Brain microvascular endothelial cell (primary cell): ENCODE data around the gene PLG.
"Not testable (repeated sequence)": the region's sequence is repeated elsewhere in the genome, so short reads cannot be mapped to it uniquely, and the experiment has no call there.

Experiments used
- DNase-seq: peaks from one replicate; pipeline ENCODE4 v3.0.0-alpha.2; 2020
- H3K27ac ChIP-seq: fragments of 250-450 bp; sonication (Bioruptor Pico); 2 replicates; pipeline ENCODE4 v1.5.1; 2020; ENCODE audit warnings: mild to moderate bottlenecking, moderate library complexity
- H3K27me3 ChIP-seq: fragments of 250-450 bp; sonication (Bioruptor Pico); replicated peaks from 2 replicates; pipeline ENCODE4 v1.5.1; 2020; ENCODE audit warnings: mild to moderate bottlenecking
- H3K36me3 ChIP-seq: fragments of 250-450 bp; sonication (Bioruptor Pico); replicated peaks from 2 replicates; pipeline ENCODE4 v1.5.1; 2020; ENCODE audit warnings: mild to moderate bottlenecking
- H3K4me3 ChIP-seq: 2 replicates; pipeline ENCODE4 v1.5.1; 2011; ENCODE audit warnings: low read depth, mild to moderate bottlenecking, control low read depth, low read length, moderate library complexity
- CTCF ChIP-seq: IDR thresholded peaks from 2 replicates; pipeline ENCODE4 v1.5.1; 2011; ENCODE audit warnings: low read depth, mild to moderate bottlenecking, moderate library complexity, low read length, control low read depth, inconsistent platforms; ENCODE audit errors: missing control alignments
- in situ Hi-C: cut with HindIII; loops from 2 replicates; pipeline ENCODE4 v1.10.0; 2017; ENCODE audit warnings: low sequenced_read_pairs, low pct_ligation_motif_present

PLG gene

DNA sequence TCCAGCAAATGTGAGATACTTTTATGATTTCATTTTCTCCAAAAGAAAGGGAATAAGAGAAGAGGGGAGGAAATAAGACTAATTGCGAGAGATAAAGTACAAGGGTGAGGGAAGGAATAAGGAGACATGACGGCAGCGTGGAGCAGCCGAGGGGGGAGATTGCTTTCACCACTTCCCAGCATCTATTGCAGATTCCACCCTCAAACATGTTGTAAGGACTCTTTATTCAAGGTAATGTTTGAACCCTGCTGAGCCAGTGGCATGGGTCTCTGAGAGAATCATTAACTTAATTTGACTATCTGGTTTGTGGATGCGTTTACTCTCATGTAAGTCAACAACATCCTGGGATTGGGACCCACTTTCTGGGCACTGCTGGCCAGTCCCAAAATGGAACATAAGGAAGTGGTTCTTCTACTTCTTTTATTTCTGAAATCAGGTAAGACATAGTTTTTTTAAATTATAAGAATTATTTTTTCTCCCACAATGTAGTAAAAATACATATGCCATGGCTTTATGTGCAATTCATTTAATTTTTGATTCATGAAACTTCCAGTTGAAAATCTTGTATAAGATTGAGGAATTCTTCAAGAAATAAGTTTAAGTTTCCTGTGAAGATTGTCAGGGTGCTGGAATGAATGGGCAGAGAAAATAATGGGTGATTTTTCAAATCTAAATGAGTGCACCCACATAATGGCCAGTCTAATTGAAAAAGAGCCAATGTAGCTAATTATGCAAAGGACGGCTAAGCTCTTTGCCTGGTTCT, at the start of gene PLG:
PLG (plus strand) TSS at position 327 of the 763 bp plus-strand sequence; CDS start at position 388, 61 bp downstream.
- H3K4me3 ChIP-seq, H3K27me3 ChIP-seq, in situ Hi-C loops: not testable (repeated sequence)

GRCh38 chr6:160659562-160659961, 42.5 kb upstream of the PLG start:
- DNase-seq = no peak
- Histone ChIP-seq H3K36me3 (no peaks in the 10 kb centered on the region), H3K27me3 (no peaks in the 10 kb centered on the region), H3K4me3 (no peak overlapping the region), H3K27ac (no peak overlapping the region)
- TF ChIP-seq CTCF = no peak
- in situ Hi-C loops = no loop called here

More for the DNA sequence above, at the start of gene PLG:
- not testable (repeated sequence) for DNase-seq, H3K27ac ChIP-seq, H3K36me3 ChIP-seq

DNA sequence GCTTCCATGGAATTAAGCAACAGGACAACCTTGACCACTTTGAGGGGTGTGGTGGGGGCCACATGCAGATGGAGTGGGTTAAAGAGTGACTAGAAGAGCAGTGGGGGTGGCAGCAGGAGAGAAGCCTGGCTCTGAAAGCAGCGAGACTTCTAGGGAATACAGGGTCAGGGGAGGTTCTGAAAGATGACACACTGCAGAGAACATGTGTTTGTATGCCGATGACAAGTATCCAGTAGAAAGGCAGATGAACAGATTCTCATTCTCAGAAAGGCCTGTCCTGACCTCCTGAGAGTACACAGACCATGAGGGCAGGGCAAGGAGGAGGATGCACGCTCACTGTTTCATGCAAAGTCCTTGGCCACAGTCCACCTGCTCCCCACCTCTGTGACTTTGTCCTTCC, 40.8 kb upstream of the PLG start:
- DNase-seq = no peak
- TF ChIP-seq CTCF = no peak
- Histone ChIP-seq H3K36me3 (no peaks in the 10 kb centered on the region), H3K27ac (no peak overlapping the region), H3K27me3 (no peaks in the 10 kb centered on the region), H3K4me3 (no peak overlapping the region)
- in situ Hi-C loops = no loop called here

DNA sequence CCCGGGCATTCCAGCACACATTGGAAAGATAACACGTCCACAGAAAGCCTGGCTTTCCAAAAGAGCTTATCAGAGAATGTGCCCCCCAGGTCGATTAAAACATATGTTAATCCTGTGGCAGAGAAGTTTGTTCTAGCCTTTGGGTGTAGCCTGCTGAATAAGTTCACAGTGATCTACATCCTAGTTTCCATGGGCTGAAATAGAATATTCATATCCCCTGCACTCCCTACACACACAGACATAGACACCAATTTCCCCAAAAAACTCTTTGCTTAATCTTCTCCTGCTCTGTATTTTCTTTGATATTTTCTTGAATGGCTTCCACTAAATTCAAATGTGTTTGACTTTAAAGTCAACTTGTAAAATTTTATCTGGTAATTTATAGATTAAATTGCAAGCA, 39.6 kb upstream of the PLG start:
- Histone ChIP-seq H3K27me3 (no peaks in the 10 kb centered on the region), H3K4me3 (no peak overlapping the region), H3K27ac (no peak overlapping the region), H3K36me3 (no peaks in the 10 kb centered on the region)
- TF ChIP-seq CTCF = no peak
- DNase-seq = no peak
- in situ Hi-C loops = no loop called here

- Histone ChIP-seq H3K36me3 (no peaks in the 10 kb centered on the region), H3K27ac (no peak overlapping the region), H3K27me3 (no peaks in the 10 kb centered on the region), H3K4me3 (no peak overlapping the region)
- DNase-seq = no peak
- TF ChIP-seq CTCF = no peak
- in situ Hi-C loops = no loop called here
Measured at GRCh38 chr6:160662842-160663241, 39.2 kb upstream of the PLG start.

DNA sequence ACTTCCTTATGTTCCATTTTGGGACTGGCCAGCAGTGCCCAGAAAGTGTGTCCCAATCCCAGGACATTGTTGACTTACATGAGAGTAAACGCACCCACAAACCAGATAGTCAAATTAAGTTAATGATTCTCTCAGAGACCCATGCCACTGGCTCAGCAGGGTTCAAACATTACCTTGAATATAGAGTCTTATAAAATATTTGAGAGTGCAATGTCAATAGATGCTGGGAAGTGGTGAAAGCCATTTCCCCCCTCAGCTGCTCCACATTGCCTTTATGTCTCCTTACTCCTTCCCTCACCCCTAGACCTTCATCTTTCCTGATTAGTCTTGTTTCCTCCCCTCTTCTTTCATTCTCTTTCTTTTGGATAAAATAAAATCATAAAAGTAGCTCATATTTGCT, 37.8 kb upstream of the PLG start, which contains the start of gene LPA:
LPA (minus strand) TSS at position 78 of the 400 bp plus-strand sequence; CDS start at position 17, 61 bp downstream.
- H3K27ac ChIP-seq, H3K4me3 ChIP-seq, H3K27me3 ChIP-seq, DNase-seq, H3K36me3 ChIP-seq, in situ Hi-C loops: not testable (repeated sequence)
